ENCODE measurements around the gene EPN2.

- TF ChIP-seq CTCF (IDR thresholded peaks at IDR 0.05 in 2 of 3, conservative IDR thresholded peaks at IDR 0.05 in 1 of 3; ENCODE audit: borderline replicate concordance in 1 of 3, insufficient read depth in 1 of 3, low read depth in 2 of 3, low read length in 2 of 3) (no peak), POLR2A (IDR thresholded peaks at IDR 0.05; ENCODE audit: borderline replicate concordance, extremely low read depth, insufficient read depth, insufficient read length) (no peak), EZH2phosphoT487 (IDR thresholded peaks at IDR 0.05; ENCODE audit: borderline replicate concordance) (no peak), MAX (IDR thresholded peaks at IDR 0.05) (no peak), ATF3 (IDR thresholded peaks at IDR 0.05) (no peak), TCF7L2 (IDR thresholded peaks at IDR 0.05; ENCODE audit: borderline replicate concordance, extremely low read depth, insufficient read depth, insufficient read length) (no peak)
Measured at GRCh38 chr17:19301973-19302372, 64.8 kb downstream of the EPN2 start.
